Fibroblast of mammary gland (primary cell): ENCODE data around the gene MYO3B.

ENCODE experiments used
- DNase-seq: peaks from one replicate; pipeline ENCODE4 v3.0.0-alpha.2; 2010; ENCODE audit warnings: low read depth
- H3K4me3 ChIP-seq: 2 replicates; pipeline ENCODE4 v1.5.1; 2011; ENCODE audit warnings: low read depth, mild to moderate bottlenecking, low read length, moderate library complexity; ENCODE audit not compliant: control insufficient read depth
- CTCF ChIP-seq: conservative IDR thresholded peaks from 2 replicates; pipeline ENCODE4 v1.5.1; 2011; ENCODE audit warnings: low read depth, low read length, inconsistent platforms; ENCODE audit not compliant: control insufficient read depth, insufficient read depth

The MYO3B gene

DNA sequence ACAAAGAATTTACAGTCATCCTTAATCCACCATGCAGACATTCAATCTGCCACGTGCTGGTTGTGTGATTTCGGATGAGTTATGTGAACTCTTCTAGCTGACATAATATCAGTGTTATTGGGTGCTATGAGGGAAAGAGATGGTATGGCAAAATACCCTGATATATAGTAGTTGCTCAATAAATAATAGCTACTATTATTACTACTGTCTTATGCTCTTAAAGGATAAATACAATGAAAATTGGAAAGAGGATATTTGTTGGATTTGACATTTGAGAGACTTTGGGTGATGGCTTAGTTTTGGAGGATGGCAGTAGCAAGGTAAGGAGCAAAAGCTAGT lies 86.5 kb downstream of the MYO3B start:
- H3K4me3 ChIP-seq: no peak overlapping the region
- DNase-seq: no peak
- TF ChIP-seq CTCF: no peak

- no peak overlapping the region for H3K4me3 ChIP-seq
- DNase-seq: no peak
- TF ChIP-seq CTCF: no peak
Observed at GRCh38 chr2:170264865-170265264, 86.9 kb downstream of the MYO3B start.

GRCh38 chr2:170265321-170265720 lies 87.4 kb downstream of the MYO3B start:
- no peak overlapping the region for H3K4me3 ChIP-seq
- no peak for TF ChIP-seq CTCF

DNA sequence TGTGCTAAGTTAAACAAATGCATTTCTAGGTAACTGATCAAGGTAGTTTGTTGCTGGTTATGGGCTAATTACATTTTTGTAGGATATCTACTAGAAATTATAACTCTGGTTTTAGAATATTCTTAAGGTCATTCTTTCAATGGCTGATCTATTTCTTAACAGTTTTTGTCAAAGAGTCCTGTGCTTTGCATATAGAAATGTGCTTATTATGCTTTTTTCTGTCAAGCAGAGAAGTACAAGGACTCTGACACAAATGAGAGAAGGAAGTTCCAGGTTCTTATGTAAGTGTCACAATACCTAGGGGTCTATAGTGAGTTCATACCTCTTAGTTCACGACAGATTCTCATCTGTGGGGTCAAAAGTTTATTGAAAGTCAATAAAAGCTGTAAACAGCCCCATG lies 88.4 kb downstream of the MYO3B start:
- H3K4me3 ChIP-seq: no peak overlapping the region
- DNase-seq: no peak
- TF ChIP-seq CTCF: no peak

More at GRCh38 chr2:170265321-170265720, 87.4 kb downstream of the MYO3B start:
- no peak for DNase-seq

- DNase-seq: no peak
- H3K4me3 ChIP-seq: no peak overlapping the region
- TF ChIP-seq CTCF: no peak
Observed at GRCh38 chr2:170267071-170267470, 89.1 kb downstream of the MYO3B start.

- H3K4me3 ChIP-seq: no peak overlapping the region
- no peak for DNase-seq
- no peak for TF ChIP-seq CTCF
Observed at GRCh38 chr2:170270278-170270864, 92.4 kb downstream of the MYO3B start.

DNA sequence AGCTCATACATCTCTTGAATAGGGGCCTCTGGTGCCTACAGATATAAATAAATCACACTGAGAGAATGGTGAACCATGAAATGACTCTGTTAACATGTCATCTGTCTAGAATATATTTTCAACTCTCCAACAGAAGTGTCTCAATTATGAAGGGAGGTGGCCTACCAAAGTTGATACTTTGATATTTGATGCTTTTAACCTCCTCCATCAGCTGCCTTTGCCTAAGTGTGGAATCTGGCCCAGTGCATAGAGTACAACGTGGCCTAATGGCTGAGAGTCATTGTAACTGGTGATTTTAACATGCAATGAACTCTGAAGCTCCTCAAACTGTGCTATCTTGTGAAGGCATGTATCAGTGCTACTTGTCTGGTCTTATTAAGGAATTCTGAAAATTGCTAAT lies 93.4 kb downstream of the MYO3B start:
- no peak overlapping the region for H3K4me3 ChIP-seq
- TF ChIP-seq CTCF: no peak
- DNase-seq: no peak
